T-helper 17 cell (primary cell): Measurements from ENCODE around the gene SYNE3. TPM values are rescaled to one million over a fixed set of nuclear protein-coding genes. Genes with fewer than 3 reads are reported as not detected.
A peak's percentile ranks its signal among the peaks of the same experiment; 100 is the strongest.

ENCODE experiments used
- ATAC-seq: fragments of 150-1000 bp; cut with Tn5 transposase; 2 replicates; pipeline ENCODE4 v1.10.0; 2021; ENCODE audit warnings: mild to moderate bottlenecking, moderate library complexity
- DNase-seq, 3 donors: peaks; one replicate each; pipeline versions ENCODE4 v3.0.0 to v3.0.0-alpha.2; 2020 to 2021
- H3K9me3 ChIP-seq: one replicate; pipeline ENCODE4 v1.7.0; 2013; ENCODE audit warnings: low read length, mild to moderate bottlenecking; ENCODE audit not compliant: control insufficient read depth, poor library complexity, severe bottlenecking
- H3K27ac Mint-ChIP-seq: one replicate; pipeline ENCODE4 v1.8.0; 2022; ENCODE audit warnings: mild to moderate bottlenecking, moderate library complexity, mixed read lengths
- H3K27me3 Mint-ChIP-seq: one replicate; pipeline ENCODE4 v1.8.0; 2022; ENCODE audit warnings: mixed read lengths
- H3K36me3 Mint-ChIP-seq: one replicate; pipeline ENCODE4 v1.8.0; 2022; ENCODE audit warnings: low read depth, mixed read lengths
- H3K4me1 Mint-ChIP-seq: one replicate; pipeline ENCODE4 v1.8.0; 2022; ENCODE audit warnings: mild to moderate bottlenecking, mixed read lengths
- H3K4me3 Mint-ChIP-seq: one replicate; pipeline ENCODE4 v1.8.0; 2022; ENCODE audit warnings: mild to moderate bottlenecking, moderate library complexity, mixed read lengths
- total RNA-seq, 4 donors: library from RNA in 2 of 4; stranded (reverse) in 2 of 4; gene quantifications; one replicate each; pipeline ENCODE4 v1.2.3 and lab custom pipeline; 2022 to 2026

Gene SYNE3
- total RNA-seq, 2 donors from 2014 or later = 59.6 to 64.8 TPM

DNA sequence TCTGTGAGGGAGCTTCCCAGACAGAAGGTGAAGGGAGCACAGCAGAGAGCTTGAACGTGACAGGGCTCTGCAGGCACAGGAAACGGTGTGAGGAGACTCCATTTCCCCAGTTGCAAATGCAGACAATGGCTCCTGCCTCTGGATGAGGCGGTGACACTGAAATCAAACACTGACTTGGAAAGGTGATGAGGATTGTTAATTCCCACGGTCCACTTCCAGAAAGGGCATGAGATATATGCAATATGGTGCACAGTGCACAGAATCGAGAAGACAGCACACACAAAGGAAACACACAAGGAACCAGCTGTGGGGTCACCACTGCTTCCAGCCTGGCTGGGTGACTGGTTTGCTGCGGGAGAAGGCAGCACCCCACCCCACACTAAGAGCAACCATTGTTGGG lies 42.0 kb downstream of the SYNE3 start:
- no peaks in the 10 kb centered on the region for H3K27me3 Mint-ChIP-seq
- peaks cover 31% of the 10 kb centered on the region for H3K4me1 Mint-ChIP-seq
- H3K36me3 Mint-ChIP-seq = peaks cover 9% of the 10 kb centered on the region
- H3K9me3 ChIP-seq = no peaks in the 10 kb centered on the region
- H3K4me3 Mint-ChIP-seq = peak overlapping the region; percentile 68
- ATAC-seq (no peak), DNase-seq (no peak)
- H3K27ac Mint-ChIP-seq = peak overlapping the region; percentile 92

DNA sequence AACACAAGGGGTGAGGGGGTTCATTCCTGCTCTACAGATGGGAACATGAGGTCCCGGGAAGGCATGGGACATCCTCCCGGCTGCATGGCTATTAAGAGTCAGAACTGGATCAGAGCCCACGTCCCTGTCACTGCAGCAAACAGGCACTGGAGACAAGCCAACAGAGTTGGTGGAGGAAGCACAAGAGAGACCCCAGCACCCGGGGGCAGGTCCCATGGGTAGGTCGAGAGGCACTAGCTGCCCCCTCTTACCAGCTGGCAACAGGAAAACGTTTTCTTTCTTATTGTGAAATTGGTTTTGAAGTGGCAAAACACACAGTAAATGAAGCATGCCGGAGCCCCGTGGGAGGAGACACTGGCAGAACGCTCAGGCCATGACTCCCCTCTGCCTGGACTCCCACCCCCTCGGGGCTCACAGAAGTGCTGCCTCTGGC lies 43.6 kb downstream of the SYNE3 start:
- peaks cover 26% of the 10 kb centered on the region for H3K4me1 Mint-ChIP-seq
- peaks cover 14% of the 10 kb centered on the region for H3K36me3 Mint-ChIP-seq
- DNase-seq (no peak), ATAC-seq (no peak)
- no peaks in the 10 kb centered on the region for H3K27me3 Mint-ChIP-seq
- peak overlapping the region; percentile 92 for H3K27ac Mint-ChIP-seq
- no peak overlapping the region for H3K4me3 Mint-ChIP-seq
- H3K9me3 ChIP-seq = no peaks in the 10 kb centered on the region

DNA sequence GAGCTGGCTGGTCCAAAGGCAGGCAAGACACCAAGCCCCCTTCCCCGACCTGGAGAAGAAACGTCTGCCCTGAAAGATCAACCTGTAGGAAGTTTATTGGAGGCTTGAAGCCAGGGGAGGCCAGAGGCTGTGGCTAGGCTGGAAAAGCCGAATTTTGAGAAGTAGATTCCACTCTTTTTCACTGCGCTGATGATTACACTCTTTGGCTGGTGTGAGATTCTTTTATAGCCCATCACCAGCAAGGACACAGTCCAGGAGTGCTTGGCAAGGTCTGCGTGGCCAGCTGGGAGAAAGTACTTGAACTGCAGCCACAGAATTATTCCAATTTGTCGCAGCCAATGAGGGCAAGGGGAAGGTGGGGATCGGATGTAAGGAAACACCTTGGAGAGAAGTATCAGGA lies 45.0 kb downstream of the SYNE3 start:
- Mint-ChIP-seq H3K4me1 (peaks cover 24% of the 10 kb centered on the region), H3K36me3 (peaks cover 14% of the 10 kb centered on the region), H3K27ac (peak overlapping the region; percentile 92), H3K27me3 (no peaks in the 10 kb centered on the region), H3K4me3 (no peak overlapping the region)
- H3K9me3 ChIP-seq = no peaks in the 10 kb centered on the region
- DNase-seq (no peak), ATAC-seq (no peak)

DNA sequence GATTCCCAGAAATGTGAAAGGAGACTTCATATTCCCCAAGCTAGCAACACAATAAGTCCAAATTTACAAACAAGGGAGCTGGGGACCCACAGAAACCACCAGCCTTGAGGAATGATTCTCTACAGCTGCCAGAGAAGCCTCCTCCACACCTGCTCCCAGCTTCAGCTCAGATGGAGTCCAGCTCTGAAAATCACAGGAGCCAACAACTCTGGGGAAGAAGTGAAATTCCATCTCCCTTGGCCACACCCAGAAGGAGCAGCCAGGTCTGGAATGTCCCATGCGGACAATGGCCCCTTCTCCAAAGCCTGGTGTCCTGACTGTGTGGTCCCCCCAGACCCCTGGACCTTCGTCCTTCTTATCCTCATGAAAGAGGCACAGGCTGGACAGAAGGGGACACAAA lies 45.4 kb downstream of the SYNE3 start:
- Mint-ChIP-seq H3K27ac (peak overlapping the region; percentile 92), H3K4me3 (no peak overlapping the region), H3K4me1 (peaks cover 24% of the 10 kb centered on the region), H3K27me3 (no peaks in the 10 kb centered on the region), H3K36me3 (peaks cover 14% of the 10 kb centered on the region)
- ATAC-seq (no peak), DNase-seq (no peak)
- no peaks in the 10 kb centered on the region for H3K9me3 ChIP-seq

DNA sequence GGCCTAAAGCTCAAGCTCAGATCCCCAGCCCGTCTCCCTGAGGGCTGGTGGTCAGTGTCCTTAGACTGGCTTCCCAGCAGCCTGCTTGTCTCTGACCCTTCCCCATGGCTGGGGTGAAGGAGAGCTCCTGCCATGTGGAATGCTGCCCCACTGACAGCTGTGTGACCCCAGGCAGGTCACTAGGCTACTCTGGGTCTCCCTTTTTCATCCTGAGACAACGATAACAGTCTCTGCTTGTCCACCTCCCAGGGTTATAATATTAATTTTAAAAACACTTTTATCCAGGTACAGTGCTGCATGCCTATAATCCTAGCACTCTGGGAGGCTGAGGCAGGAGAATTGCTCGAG lies 47.3 kb downstream of the SYNE3 start:
- ATAC-seq = no peak

DNA sequence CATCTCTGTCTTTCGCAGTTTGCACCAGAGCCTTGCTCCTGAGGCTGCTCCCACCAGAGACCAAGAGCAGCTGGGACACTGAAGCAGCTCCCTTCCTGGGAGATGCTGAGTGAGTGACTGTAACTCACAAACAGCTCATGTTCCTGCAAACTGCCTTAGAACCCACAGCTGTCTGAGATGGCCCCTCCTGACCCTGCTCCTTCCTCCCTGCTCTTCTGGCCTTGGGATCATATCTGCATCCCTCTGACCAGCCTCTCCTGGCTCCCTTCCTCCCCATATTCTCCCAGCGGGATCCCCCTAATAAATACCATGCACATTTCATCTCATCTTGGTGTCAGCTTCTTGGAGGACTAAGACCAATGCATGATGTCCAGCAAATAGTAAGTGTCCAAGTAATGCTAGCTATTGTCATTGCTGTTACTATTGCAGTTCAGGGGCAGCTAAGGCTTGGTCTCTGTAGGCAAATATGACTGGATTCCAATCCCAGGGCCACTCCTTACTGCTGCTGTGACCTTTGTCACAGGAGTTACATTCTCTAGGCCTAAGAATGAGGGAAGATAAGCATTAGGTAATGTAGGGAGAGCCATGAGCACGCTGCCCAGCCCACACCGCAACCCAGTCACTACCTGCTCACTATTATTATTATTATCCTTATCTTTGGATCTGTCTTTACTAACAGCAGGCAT lies 47.9 kb downstream of the SYNE3 start:
- peaks cover 16% of the 10 kb centered on the region for H3K36me3 Mint-ChIP-seq
- H3K4me3 Mint-ChIP-seq = no peak overlapping the region
- H3K9me3 ChIP-seq = no peaks in the 10 kb centered on the region
- peaks cover 37% of the 10 kb centered on the region for H3K4me1 Mint-ChIP-seq
- no peaks in the 10 kb centered on the region for H3K27me3 Mint-ChIP-seq
- no peak for DNase-seq
- H3K27ac Mint-ChIP-seq = peak overlapping the region; percentile 75
- no peak for ATAC-seq

More for the DNA sequence above, 47.3 kb downstream of the SYNE3 start:
- peaks cover 19% of the 10 kb centered on the region for H3K36me3 Mint-ChIP-seq
- peaks cover 36% of the 10 kb centered on the region for H3K4me1 Mint-ChIP-seq
- DNase-seq = no peak
- H3K9me3 ChIP-seq = no peaks in the 10 kb centered on the region
- peak overlapping the region; percentile 75 for H3K27ac Mint-ChIP-seq
- no peaks in the 10 kb centered on the region for H3K27me3 Mint-ChIP-seq
- no peak overlapping the region for H3K4me3 Mint-ChIP-seq

DNA sequence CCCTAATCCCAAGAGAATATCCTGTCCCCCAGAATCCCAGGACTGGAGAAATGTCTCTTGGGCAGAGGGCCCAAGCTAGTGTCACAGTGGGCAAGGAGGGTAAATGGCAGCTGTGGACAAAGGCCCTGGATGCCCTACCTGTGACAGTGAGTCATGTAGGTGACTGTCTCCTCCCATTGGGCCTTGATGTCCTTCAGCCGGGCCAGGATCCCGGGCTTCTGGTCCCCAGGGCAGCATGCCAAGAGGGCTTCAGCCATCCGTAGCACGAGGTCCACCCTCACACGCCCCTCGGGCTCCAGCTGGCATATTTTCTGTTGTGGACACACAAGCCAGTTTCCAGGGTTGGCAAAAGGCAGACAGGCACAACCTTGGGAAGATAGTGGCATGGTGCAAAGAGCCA lies 48.8 kb downstream of the SYNE3 start:
- ATAC-seq (no peak), DNase-seq (no peak)
- no peak overlapping the region for H3K4me3 Mint-ChIP-seq
- peak overlapping the region; percentile 41 for H3K27ac Mint-ChIP-seq
- no peaks in the 10 kb centered on the region for H3K9me3 ChIP-seq
- peaks cover 16% of the 10 kb centered on the region for H3K36me3 Mint-ChIP-seq
- no peaks in the 10 kb centered on the region for H3K27me3 Mint-ChIP-seq
- H3K4me1 Mint-ChIP-seq = peaks cover 38% of the 10 kb centered on the region

DNA sequence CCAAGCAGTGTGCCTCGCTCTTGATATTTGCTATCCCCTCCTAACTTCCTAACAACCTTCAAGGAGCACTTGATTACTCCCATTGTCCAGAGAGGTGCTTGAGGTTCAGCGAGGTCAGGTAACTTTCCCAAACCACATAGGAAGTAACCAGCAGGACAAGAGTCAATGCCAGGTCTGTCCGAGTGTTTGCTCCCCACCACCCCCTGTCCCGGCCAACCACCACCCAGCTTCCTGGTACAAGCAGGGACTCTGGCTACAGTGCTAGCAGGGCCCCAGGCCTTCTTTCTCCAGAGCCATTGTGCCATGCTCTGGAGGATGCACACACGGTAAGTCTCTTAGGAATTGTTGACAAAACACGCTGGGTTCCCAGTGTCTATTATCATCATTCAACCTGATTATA lies 49.2 kb downstream of the SYNE3 start:
- Mint-ChIP-seq H3K27me3 (no peaks in the 10 kb centered on the region), H3K4me3 (no peak overlapping the region), H3K27ac (peak overlapping the region; percentile 41), H3K36me3 (peaks cover 16% of the 10 kb centered on the region), H3K4me1 (peaks cover 41% of the 10 kb centered on the region)
- DNase-seq (no peak), ATAC-seq (no peak)
- no peaks in the 10 kb centered on the region for H3K9me3 ChIP-seq

Other genes with a start within 250 kb of the SYNE3 start
- 1 to 10 TPM in 1 of 2 donors, under 1 TPM in 1; 0.26 to 1.3 TPM for gene CLMN, start 196.7 kb downstream of the SYNE3 start, total RNA-seq
- 10 to 100 TPM; 14.8 to 17.7 TPM for gene GLRX5, start 18.4 kb upstream of the SYNE3 start, total RNA-seq
- gene TCL1B, start 169.8 kb upstream of the SYNE3 start, total RNA-seq = not detected
- gene TCL1A, start 197.5 kb upstream of the SYNE3 start, total RNA-seq = 1 to 10 TPM in 1 of 2 donors, not detected in 1; 5.4 TPM